ENCODE measurements around the gene ENTPD3. TPM values are rescaled to one million over a fixed set of nuclear protein-coding genes. Genes with fewer than 3 reads are reported as not detected.

Gene ENTPD3
- total RNA-seq, 1 donor from 2014 or later = 0.29 TPM

DNA sequence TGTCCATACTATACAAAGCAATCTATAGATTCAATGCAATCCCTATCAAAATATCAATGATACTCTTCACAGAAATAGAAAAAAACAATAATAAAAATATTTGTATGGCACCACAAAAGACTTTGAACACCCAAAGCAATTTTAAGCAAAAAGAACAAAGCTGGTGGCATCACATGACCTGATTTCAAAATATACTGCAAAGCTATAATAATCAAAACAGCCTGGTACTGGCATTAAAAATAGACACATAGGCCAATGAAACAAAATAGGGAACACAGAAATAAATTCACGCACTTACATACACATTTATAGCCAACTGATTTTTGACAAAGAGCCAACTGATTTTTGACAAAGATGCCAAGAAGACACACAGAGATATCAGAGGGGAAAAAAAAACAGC is 9.2 kb upstream of the ENTPD3 start:
- no peaks in the 10 kb centered on the region for H3K27me3 ChIP-seq (ENCODE audit: control insufficient read depth, insufficient read depth, low read length)
- H3K4me3 ChIP-seq (ENCODE audit: low read depth, low read length) = no peak overlapping the region
- no peaks in the 10 kb centered on the region for H3K36me3 ChIP-seq (ENCODE audit: control insufficient read depth, insufficient read depth, low read length)
- TF ChIP-seq, protein P1, sequence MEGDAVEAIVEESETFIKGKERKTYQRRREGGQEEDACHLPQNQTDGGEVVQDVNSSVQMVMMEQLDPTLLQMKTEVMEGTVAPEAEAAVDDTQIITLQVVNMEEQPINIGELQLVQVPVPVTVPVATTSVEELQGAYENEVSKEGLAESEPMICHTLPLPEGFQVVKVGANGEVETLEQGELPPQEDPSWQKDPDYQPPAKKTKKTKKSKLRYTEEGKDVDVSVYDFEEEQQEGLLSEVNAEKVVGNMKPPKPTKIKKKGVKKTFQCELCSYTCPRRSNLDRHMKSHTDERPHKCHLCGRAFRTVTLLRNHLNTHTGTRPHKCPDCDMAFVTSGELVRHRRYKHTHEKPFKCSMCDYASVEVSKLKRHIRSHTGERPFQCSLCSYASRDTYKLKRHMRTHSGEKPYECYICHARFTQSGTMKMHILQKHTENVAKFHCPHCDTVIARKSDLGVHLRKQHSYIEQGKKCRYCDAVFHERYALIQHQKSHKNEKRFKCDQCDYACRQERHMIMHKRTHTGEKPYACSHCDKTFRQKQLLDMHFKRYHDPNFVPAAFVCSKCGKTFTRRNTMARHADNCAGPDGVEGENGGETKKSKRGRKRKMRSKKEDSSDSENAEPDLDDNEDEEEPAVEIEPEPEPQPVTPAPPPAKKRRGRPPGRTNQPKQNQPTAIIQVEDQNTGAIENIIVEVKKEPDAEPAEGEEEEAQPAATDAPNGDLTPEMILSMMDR (IDR thresholded peaks at IDR 0.05; ENCODE audit: insufficient read depth, low read length, poor library complexity, severe bottlenecking) = no peak
- DNase-seq (ENCODE audit: low read depth) = no peak

DNA sequence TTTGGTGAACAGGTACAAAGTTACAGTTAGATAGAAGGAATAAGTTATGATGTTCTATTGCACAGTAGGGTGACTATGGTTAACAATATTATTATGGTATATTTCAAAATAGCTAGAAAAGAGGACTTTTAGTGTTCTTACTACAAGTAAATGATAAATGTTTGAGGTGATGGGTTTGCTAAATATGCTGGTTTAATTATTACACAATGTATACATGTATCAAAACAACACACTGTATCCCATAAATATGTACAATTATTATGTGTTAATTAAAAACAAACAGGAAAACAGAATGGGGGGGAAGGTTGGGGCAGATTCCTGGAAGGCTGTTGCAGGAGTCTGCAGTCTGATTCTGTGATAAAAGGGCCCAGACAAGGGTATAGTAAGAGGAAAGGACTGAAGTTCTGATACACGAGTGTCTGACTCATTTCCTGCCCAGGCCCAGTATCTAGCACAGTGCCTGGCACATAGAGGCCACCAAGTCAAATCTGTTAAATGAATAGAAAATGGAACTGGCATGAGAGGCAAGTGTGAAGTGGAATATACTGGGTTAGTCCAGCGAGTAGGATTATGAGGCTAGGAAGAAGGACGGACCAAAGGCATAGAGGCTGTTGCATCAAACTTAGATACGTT is 7.2 kb upstream of the ENTPD3 start:
- Histone ChIP-seq H3K4me3 (ENCODE audit: low read depth, low read length) (no peak overlapping the region), H3K27me3 (ENCODE audit: control insufficient read depth, insufficient read depth, low read length) (no peaks in the 10 kb centered on the region), H3K36me3 (ENCODE audit: control insufficient read depth, insufficient read depth, low read length) (no peaks in the 10 kb centered on the region)
- TF ChIP-seq, protein P1 (IDR thresholded peaks at IDR 0.05; ENCODE audit: insufficient read depth, low read length, poor library complexity, severe bottlenecking) = no peak
- DNase-seq (ENCODE audit: low read depth) = no peak

DNA sequence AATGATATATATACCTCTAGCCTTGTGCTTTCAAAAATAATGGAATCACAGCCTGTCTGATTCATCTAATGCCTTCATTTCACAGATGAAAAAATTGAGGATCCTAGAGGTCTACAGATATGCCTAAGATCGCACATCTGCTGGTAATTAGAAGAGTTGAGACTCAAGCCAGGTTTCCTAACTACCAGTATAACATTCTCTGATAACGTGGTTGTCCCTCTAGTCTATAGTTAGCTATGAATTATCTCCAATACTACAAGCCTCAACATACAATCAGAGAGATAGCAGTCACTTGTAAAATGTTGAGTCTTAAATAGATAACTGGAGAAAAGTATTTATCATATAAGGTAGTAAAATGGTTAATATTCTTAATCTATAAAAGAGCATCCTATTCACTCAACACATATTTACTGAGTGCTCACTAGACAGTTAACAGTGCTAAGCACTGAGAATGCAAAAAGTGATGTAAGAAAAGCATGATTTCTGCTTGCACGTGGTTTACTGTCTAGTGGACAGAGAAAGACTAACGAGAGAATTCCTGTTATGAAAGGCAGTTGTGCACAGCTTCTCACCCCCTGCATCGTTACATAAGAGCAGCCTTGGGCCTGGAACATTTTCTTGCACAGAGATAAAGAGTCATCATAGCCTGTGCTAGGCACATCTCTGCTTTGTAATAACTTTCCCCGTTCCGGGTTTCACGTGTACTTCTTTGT is 4.9 kb upstream of the ENTPD3 start:
- Histone ChIP-seq H3K4me3 (ENCODE audit: low read depth, low read length) (no peak overlapping the region), H3K27me3 (ENCODE audit: control insufficient read depth, insufficient read depth, low read length) (peaks cover 5% of the 10 kb centered on the region), H3K36me3 (ENCODE audit: control insufficient read depth, insufficient read depth, low read length) (no peaks in the 10 kb centered on the region)
- no peak for DNase-seq (ENCODE audit: low read depth)
- TF ChIP-seq, protein P1 (IDR thresholded peaks at IDR 0.05; ENCODE audit: insufficient read depth, low read length, poor library complexity, severe bottlenecking) = no peak

DNA sequence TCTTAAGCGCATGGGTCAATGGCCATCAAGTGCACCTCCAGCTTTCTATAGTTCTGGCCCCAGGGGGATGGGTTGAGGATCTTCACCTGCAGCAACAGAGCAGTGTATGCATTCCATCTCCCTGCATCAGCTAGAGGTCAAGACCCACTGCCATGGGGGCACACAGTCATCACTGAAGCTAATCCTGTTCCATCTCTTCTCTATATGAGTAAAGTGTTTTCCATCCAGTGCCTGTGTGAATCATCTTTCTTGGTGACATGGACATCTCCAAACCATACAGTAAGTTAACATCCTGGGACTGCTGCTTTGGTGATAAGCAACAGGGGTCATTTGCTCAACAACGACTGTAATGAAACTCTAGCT is 4.4 kb upstream of the ENTPD3 start:
- Histone ChIP-seq H3K27me3 (ENCODE audit: control insufficient read depth, insufficient read depth, low read length) (peaks cover 9% of the 10 kb centered on the region), H3K4me3 (ENCODE audit: low read depth, low read length) (no peak overlapping the region), H3K36me3 (ENCODE audit: control insufficient read depth, insufficient read depth, low read length) (no peaks in the 10 kb centered on the region)
- TF ChIP-seq, protein P1 (IDR thresholded peaks at IDR 0.05; ENCODE audit: insufficient read depth, low read length, poor library complexity, severe bottlenecking) = no peak
- no peak for DNase-seq (ENCODE audit: low read depth)

DNA sequence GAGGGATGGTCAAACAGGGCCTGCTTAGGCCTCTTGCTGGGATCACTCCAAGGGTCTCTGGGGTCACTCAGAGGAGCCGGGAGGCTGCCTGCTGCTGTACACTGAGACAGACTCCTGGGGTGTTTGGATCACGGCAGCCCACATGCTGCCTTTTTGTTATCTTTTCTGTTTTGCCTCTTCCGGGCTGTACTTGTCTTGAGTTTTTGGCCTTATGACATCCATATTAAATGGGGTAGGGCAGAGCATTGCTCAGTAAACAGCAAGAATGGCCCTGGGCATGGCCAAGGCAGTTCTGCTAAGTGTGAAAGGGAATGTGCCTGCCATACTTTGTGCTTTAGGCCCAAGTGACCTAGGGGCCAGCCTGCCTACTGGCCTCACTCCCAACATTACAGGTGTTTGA is 771 bp upstream of the ENTPD3 start:
- no peak for DNase-seq (ENCODE audit: low read depth)
- Histone ChIP-seq H3K27me3 (ENCODE audit: control insufficient read depth, insufficient read depth, low read length) (peaks cover 10% of the 10 kb centered on the region), H3K4me3 (ENCODE audit: low read depth, low read length) (no peak overlapping the region), H3K36me3 (ENCODE audit: control insufficient read depth, insufficient read depth, low read length) (no peaks in the 10 kb centered on the region)
- TF ChIP-seq, protein P1 (IDR thresholded peaks at IDR 0.05; ENCODE audit: insufficient read depth, low read length, poor library complexity, severe bottlenecking) = no peak

DNA sequence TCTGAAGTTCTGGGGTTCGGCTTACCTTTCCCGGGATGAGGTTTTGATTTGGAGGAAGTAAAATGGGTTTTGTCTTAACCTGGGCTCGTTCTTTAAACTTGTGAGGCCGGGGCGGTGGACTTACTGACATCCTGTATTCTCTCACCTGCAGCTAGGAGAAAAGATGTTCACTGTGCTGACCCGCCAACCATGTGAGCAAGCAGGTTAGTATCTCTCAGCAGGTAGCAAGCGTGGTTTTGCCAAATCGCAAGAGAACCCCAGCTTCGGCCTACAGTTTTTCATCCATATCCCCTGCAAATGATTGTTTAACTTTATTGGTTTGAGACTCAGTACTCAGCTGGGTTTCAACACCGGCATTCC is 891 bp downstream of the ENTPD3 start:
- TF ChIP-seq, protein P1 (IDR thresholded peaks at IDR 0.05; ENCODE audit: insufficient read depth, low read length, poor library complexity, severe bottlenecking) = no peak

More for the DNA sequence above, 891 bp downstream of the ENTPD3 start:
- Histone ChIP-seq H3K4me3 (ENCODE audit: low read depth, low read length) (no peak overlapping the region), H3K36me3 (ENCODE audit: control insufficient read depth, insufficient read depth, low read length) (no peaks in the 10 kb centered on the region), H3K27me3 (ENCODE audit: control insufficient read depth, insufficient read depth, low read length) (peaks cover 10% of the 10 kb centered on the region)
- no peak for DNase-seq (ENCODE audit: low read depth)

Measured in kidney epithelial cell (primary cell).